Esophagus squamous epithelium (tissue), 4 donors: ENCODE results near the gene PPP2R2C.

ENCODE experiments used
- CTCF ChIP-seq, 6 experiments: fragments of 450-650 bp in 4 of 6; fragments of 200-600 bp in 2 of 6; sonication (generic) in 2 of 6; IDR thresholded peaks; one replicate each; pipeline ENCODE4 v1.5.1; 2016 to 2019; ENCODE audit warnings: antibody characterized with exemption in 6 of 6, mild to moderate bottlenecking in 4 of 6, moderate library complexity in 4 of 6
- POLR2A ChIP-seq, 4 donors: fragments of 450-650 bp; IDR thresholded peaks; one replicate each; pipeline ENCODE4 v1.6.1; 2017; ENCODE audit warnings: antibody characterized with exemption in 4 of 4, mild to moderate bottlenecking in 4 of 4, moderate library complexity in 3 of 4

DNA sequence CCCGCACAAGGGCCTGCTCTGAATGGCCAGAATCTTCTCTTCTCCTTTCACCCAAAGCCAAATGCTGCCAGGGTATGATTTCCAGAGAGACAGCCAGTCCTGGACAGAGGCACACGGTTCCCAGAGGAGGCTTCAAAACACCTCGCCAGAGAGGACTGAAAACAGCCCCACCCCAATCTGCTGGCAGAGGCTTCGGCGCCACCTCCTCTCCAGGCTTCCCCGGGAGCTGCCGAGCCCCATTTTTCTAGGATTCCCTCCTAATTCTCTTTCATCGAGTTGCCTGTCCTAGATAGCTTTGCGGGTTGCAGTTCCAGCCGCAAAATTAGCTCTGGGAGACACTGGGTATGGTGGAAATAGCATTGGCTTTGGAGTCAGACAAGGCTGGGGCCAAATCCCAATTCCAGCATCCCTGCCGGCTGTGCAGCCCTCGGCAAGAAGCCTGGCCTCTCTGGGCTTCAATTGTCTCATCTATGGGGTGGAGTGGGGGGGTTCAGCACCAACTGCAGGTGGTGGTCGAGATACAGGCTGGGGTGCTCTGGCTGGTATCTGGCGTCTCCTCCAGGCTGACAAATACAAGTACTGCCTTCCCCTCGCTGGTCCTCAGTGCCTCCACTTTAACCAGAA, 22.6 kb downstream of the PPP2R2C start:
- TF ChIP-seq CTCF (IDR thresholded peaks at IDR 0.05) (no peak), POLR2A (IDR thresholded peaks at IDR 0.05) (no peak)
